ENCODE data around the gene SETD3. TPM values are rescaled to one million over a fixed set of nuclear protein-coding genes. Genes with fewer than 3 reads are reported as not detected.
A peak's percentile ranks its signal among the peaks of the same experiment; 100 is the strongest.

The SETD3 gene
- 10 to 100 TPM; 24.7 to 42.0 (median 28.8) TPM for total RNA-seq
- long read RNA-seq, transcript SETD3-202 (13 exons, 2,878 nt), result major isoform, 7 of 7 reads
- long read RNA-seq, partial matches to known transcripts, result 0 of 7 reads
- long read RNA-seq, other reads (novel, unspliced or antisense), result 0 of 7 reads

DNA sequence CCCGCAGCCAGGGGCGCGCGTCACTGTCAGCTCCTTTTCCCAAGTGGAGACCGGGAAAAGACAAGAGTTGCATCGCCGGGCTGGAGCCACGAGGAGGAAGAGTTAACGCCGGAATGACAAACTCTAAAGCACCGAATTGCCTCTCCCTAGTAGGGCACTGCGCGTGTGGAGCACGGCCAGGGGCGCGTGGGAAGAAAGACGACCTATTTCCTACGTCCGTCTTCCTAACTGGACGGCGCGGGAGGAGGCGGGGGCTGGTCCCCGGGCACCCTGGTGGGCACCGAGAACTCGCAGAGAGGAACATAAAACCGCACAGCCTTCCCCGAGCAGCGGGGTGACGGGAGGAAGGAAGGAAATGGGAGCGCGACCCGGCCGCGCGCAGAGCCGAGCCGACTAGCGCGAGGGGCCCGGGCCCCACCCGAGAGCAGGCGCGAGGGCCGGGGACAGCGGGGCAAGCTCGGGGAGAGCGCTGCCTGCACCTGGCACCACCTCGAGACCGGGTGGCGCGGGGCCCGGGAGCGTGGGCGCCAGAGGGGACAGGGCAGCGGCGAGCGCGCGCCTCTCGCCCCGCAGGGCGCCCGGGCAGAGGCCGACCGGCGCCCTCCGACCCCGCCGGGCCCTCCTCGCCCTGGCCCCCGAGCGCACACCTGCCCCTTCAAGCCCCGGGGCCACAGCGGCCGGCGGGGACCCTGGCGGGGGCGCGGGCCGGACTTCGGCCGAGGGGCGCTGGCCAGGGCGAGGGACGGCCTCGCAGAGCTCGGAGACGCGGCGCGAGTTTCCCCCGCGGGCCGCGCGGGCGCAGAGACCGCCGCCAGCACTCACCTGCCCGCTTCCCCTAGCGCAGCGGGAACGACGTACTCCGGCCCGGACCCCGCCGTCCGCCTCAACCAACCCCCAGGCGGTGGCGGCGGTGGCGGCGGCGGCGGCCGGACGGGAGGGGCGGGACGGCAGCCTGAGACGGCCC, at the start of gene SETD3:
SETD3 (minus strand) TSS at position 954 of the 964 bp plus-strand sequence. CDS start 15,054 bp downstream, outside the sequence.
- Histone ChIP-seq H3K27me3 (no peaks in the 10 kb centered on the region), H3K9me3 (no peaks in the 10 kb centered on the region), H3K27ac (peak within 1 kb of the TSS; percentile 73 to 82 (median 74)), H3K4me3 (peak within 1 kb of the TSS; percentile 78 to 86 (median 83)), H3K36me3 (no peaks in the 10 kb centered on the region), H3K4me1 (peaks cover 0 to 39% (median 10%) of the 10 kb centered on the region in 4 donors)
- intact Hi-C loops (cut with DNase I), result no loop called here
- peak in 1 of 4 donors; percentile 1 for ATAC-seq
- WGBS (ENCODE audit: insufficient coverage, low coverage, low lambda C conversion rate, missing lambda C conversion rate), result 0% methylated on average over 42 of the region's 122 CpGs
- TF ChIP-seq, protein P1, sequence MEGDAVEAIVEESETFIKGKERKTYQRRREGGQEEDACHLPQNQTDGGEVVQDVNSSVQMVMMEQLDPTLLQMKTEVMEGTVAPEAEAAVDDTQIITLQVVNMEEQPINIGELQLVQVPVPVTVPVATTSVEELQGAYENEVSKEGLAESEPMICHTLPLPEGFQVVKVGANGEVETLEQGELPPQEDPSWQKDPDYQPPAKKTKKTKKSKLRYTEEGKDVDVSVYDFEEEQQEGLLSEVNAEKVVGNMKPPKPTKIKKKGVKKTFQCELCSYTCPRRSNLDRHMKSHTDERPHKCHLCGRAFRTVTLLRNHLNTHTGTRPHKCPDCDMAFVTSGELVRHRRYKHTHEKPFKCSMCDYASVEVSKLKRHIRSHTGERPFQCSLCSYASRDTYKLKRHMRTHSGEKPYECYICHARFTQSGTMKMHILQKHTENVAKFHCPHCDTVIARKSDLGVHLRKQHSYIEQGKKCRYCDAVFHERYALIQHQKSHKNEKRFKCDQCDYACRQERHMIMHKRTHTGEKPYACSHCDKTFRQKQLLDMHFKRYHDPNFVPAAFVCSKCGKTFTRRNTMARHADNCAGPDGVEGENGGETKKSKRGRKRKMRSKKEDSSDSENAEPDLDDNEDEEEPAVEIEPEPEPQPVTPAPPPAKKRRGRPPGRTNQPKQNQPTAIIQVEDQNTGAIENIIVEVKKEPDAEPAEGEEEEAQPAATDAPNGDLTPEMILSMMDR (IDR thresholded peaks at IDR 0.05), result peak in 1 of 4 donors; percentile 8
- TF ChIP-seq POLR2A (IDR thresholded peaks at IDR 0.05), result peak; percentile 75
- peak; percentile 69 to 72 (median 71) for DNase-seq

DNA sequence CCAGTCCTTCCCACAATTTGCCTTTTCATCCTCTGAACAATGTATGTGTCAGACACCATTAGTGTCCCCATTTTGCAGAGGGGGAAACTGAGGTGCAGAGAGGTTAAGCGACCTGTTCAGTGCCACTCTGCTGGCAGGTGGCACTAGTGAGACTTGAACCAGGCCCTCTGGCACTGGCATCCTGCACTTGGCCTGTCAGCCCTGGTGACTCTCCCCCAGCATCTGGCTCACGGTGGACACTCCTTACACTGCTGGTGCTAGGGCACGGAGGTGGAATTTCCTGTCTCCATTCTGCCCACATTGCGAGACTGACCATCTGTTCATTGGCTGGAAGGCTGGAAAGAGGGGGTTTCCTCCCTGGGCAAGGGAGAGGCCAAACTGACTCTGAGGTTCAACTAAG, 49.2 kb upstream of the SETD3 start:
- ATAC-seq, result peak; percentile 34 to 64 (median 60)
- TF ChIP-seq, protein P1 (IDR thresholded peaks at IDR 0.05), result peak in 3 of 4 donors; percentile 10 to 39 (median 31)
- TF ChIP-seq POLR2A (IDR thresholded peaks at IDR 0.05), result no peak
- Histone ChIP-seq H3K27me3 (no peaks in the 10 kb centered on the region), H3K9me3 (no peaks in the 10 kb centered on the region), H3K27ac (no peak overlapping the region), H3K4me3 (no peak overlapping the region), H3K36me3 (no peaks in the 10 kb centered on the region), H3K4me1 (peaks cover 0 to 13% (median 3%) of the 10 kb centered on the region in 4 donors)
- WGBS (ENCODE audit: insufficient coverage, low coverage, low lambda C conversion rate, missing lambda C conversion rate), result no CpG with 5 or more reads among the region's 4 CpGs
- intact Hi-C loops (cut with DNase I), result no loop called here
- DNase-seq, result no peak

DNA sequence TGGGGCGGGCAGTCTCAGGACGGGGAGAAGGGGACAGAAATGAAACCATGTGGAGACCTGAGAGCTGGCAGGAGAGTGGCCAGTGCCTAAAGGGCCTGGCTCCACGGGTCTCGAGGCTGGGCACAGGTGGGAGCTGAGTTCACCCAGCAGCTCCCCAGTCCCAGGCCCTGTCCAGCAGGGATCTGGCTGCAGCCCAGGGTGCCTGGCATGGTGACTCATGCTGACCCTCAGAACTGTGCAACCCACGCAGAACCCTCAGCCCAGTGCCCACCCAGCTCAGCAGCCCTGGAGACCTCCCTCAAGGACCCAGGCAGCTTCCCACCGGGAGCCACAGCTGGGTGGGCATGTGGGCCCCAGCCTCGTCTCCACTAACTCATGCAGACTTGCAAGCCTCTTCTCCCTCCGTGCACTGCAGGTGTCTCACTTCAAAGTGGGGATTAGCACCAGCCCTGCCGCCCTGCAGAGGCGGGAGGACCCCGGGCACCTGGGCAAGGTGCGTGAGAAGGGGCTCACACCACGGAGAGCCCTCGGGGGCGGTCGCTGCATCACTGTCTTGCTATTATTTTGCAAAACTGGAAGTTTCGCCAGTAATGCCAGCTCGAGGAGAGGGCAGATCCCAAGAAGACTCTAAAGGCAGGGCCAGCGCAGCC, 46.9 kb upstream of the SETD3 start:
- H3K9me3 ChIP-seq, result no peaks in the 10 kb centered on the region
- ATAC-seq, result no peak
- DNase-seq, result no peak
- no peaks in the 10 kb centered on the region for H3K36me3 ChIP-seq
- H3K4me3 ChIP-seq, result no peak overlapping the region
- H3K27ac ChIP-seq, result no peak overlapping the region
- intact Hi-C loops (cut with DNase I), result no loop called here
- no peak for TF ChIP-seq POLR2A (IDR thresholded peaks at IDR 0.05)
- TF ChIP-seq, protein P1 (IDR thresholded peaks at IDR 0.05), result no peak
- H3K27me3 ChIP-seq, result no peaks in the 10 kb centered on the region
- H3K4me1 ChIP-seq, result peaks cover 0 to 13% (median 3%) of the 10 kb centered on the region in 4 donors
- WGBS (ENCODE audit: insufficient coverage, low coverage, low lambda C conversion rate, missing lambda C conversion rate), result 94% methylated on average over 6 of the region's 19 CpGs

GRCh38 chr14:99527026-99527425, 46.4 kb upstream of the SETD3 start:
- Histone ChIP-seq H3K36me3 (no peaks in the 10 kb centered on the region), H3K9me3 (no peaks in the 10 kb centered on the region), H3K4me1 (peaks cover 0 to 13% (median 3%) of the 10 kb centered on the region in 4 donors), H3K27ac (no peak overlapping the region), H3K4me3 (no peak overlapping the region), H3K27me3 (no peaks in the 10 kb centered on the region)
- intact Hi-C loops (cut with DNase I), result no loop called here
- DNase-seq (no peak), ATAC-seq (no peak)
- 91% methylated on average over 4 of the region's 12 CpGs for WGBS (ENCODE audit: insufficient coverage, low coverage, low lambda C conversion rate, missing lambda C conversion rate)
- no peak for TF ChIP-seq POLR2A (IDR thresholded peaks at IDR 0.05)
- TF ChIP-seq, protein P1 (IDR thresholded peaks at IDR 0.05), result no peak

Measured in right lobe of liver (tissue), 6 donors.